Epithelial cell of umbilical artery (primary cell): ENCODE results near the gene IMPDH1. TPM values are rescaled to one million over a fixed set of nuclear protein-coding genes. Genes with fewer than 3 reads are reported as not detected.

Experiments used
- total RNA-seq: library from RNA; depleted of rRNA; stranded (reverse); fragments of >200 nt; gene quantifications from 2 replicates; pipeline ENCODE4 v1.2.3, GENCODE V29; 2014

Gene IMPDH1
- 51.2 and 64.6 TPM in 2 replicates for total RNA-seq

DNA sequence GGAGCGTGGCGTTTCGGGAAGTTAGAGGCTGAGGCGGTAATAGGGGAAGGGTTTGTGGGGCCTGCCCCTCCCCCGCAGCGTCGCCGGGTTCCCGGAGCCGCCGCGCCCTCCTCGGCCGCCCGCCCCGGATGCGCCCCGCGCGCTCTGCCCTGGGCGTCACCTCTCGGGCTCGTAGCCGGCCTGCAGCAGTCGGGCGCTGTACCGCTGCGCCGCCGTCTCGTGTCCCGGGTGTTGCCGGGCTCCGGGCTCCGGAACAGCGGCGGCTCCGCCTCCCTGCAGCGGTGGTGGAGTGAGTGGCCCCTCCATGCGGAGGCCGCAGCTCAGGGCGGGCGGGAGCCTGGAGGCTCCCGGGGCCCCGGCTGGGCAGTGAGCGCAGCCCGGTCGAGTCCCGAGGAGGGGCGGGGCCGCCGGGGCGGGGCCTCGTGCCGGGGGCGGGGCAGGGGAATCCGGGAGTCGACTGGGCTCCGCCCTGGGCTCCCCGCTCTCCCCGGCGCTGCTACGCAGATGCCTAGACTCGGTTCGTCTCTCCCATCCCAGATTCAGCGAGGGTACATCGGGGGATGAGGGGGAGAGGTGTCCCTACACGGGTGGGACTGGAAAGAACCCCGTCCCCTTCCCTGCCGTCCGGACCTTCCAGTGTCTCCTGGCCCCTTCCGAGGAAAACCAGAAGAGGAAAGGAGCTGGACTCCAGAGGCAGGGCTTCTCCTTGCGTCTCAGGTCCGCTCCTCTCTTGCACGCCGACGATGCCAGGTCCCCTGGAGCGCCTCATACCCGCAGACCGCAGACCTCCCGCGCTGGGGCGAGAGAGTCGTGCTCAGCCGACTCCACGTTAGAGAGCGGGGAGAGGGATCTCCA, at the start of gene IMPDH1:
Gene IMPDH1 (minus strand): TSS at position 387 of the 855 bp plus-strand sequence. CDS start 81 bp downstream, at position 306.

DNA sequence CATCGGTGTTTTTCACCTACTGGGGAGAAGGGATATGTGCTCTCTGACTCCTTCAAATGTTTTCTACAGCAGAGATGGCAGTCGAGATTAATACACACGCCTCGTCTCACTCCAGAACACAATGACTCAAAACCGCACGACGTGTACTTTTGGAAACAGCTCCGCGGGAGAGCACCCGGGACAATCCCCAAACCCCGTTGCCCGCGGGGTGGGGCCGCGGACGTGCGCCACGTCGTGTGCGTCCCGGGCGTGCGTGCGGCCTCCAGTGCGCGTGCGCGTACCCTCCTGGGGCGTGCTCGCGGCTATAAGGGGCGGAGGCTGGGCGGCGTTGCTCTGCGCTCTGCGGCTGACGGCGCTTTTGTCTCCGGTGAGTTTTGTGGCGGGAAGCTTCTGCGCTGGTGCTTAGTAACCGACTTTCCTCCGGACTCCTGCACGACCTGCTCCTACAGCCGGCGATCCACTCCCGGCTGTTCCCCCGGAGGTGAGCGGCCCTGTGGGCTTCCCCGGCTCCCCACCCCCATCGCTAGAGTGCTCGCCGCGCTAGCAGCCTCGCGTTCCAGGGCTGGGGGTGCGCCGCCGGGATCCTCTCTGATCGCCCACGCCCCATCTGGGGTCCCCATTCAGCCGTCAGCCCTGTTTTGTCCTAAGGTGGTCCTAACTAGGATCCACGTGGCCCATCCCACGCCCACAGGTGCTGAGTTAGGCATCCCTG, 45.9 kb upstream of the IMPDH1 start, which contains the start of gene HILPDA:
Gene HILPDA (plus strand): TSS at position 336 of the 712 bp plus-strand sequence. CDS start 1,391 bp downstream, outside the sequence.

DNA sequence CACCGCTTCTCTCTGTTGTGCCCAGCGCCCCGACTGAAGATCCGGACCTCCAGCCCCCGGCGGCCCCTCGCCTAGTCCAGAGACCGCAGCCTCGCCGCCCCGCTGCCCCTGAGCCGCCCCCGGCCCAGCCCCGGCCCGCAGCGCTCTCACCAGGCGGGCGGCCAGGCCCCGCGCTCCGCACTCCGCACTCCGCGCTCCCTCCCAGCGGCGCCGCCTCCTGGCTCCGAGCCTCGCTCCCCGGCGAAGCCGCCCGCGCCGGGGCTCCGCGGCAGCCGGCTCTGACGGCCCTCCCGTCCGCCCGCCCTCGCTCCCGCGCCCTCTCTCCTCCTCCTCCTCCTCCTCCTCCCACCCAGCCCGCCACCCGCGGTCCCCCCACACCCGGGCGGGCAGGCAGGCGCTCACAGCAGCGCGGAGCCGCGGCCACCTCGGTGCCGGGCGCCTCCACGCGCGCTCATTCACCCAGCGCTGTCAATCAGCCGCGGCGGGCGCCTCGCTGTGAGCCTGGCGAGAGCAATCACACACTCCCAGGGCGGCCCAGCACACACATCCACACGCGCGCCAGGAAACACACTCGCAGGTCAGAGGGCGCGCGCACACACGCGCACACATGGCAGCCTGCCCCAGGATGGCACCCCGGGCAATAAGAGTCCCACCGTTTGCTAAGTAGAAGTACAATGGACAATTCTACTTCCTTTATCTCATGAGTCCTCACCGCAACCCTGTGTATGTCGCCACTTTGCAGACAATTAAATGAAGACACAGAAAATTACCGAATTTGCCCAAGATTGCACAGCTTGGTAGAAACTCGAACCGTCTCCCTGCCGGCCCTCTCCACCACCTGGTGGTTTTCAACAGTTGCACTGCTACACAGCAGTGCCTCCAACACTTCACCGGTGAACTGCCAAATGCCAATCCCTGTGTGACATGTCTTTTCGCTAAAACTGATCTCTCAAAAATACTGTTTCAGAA, 48.1 kb downstream of the IMPDH1 start, which contains the start of gene PRRT4:
Gene PRRT4 (minus strand): TSS at position 280 of the 969 bp plus-strand sequence.

DNA sequence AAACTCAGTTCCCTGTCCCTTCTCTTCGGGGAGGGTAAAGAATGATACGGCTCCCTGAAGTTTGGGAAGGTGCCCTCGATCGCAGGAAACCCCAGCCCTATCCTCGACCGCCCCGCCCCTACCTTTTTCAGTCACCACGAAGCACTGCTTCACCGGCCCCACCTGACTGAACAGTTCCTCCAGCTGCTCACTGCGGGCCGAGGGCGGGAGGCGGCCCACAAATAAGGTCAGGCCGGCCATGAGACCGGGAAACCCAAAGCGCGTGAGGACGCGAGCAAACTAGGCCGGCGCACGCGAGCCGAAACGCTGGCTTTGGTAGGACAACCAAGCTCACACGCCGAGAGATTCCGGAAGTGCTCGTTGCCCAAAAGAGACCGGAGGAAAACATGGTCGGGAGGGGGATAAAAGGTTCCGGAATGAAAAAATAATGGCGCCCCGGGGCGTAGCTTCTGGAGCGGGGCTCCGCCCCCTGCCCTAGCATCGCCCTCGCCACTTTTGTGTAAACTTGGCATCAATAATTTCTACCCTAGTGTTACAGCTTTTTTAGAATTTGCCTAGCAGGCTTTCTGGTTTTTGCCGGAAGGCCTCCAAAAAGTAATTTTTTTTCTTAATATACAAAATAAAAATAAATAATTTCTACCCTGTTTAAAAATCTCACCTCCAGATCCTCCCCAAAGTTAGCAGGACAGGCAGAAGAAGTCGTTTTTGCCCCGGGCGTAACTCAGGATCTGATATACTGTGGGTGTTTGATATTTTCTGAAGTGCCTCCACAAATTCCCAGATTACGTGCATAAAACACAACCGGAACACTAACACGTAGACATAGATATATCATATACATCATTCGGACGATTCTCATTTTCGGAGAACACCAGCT, 66.0 kb downstream of the IMPDH1 start, which contains the start of gene RBM28:
Gene RBM28 (minus strand): TSS at position 355 of the 877 bp plus-strand sequence. CDS start 115 bp downstream, at position 240.

Other genes with a start within 250 kb of the IMPDH1 start
- gene LEP, start 168.7 kb downstream of the IMPDH1 start, total RNA-seq: not detected in 2 replicates
- 15.3 and 19.6 TPM in 2 replicates for gene RBM28, start 66.1 kb downstream of the IMPDH1 start, total RNA-seq
- gene PRRT4, start 48.3 kb downstream of the IMPDH1 start, total RNA-seq: 0.32 TPM in 1 of 2 replicates, not detected in the other
- gene HILPDA, start 45.9 kb upstream of the IMPDH1 start, total RNA-seq: 11.1 and 17.9 TPM in 2 replicates
- gene METTL2B, start 66.8 kb upstream of the IMPDH1 start, total RNA-seq: 36.7 and 51.5 TPM in 2 replicates